Pons (tissue), 1 donor: Measurements from ENCODE around the gene EEA1.
"Not testable (repeated sequence)": the region's sequence is repeated elsewhere in the genome, so short reads cannot be mapped to it uniquely, and the experiment has no call there.

ENCODE experiments used
- DNase-seq: peaks from one replicate; pipeline ENCODE4 v3.0.0-alpha.2; 2016; ENCODE audit warnings: low spot score

Gene EEA1

DNA sequence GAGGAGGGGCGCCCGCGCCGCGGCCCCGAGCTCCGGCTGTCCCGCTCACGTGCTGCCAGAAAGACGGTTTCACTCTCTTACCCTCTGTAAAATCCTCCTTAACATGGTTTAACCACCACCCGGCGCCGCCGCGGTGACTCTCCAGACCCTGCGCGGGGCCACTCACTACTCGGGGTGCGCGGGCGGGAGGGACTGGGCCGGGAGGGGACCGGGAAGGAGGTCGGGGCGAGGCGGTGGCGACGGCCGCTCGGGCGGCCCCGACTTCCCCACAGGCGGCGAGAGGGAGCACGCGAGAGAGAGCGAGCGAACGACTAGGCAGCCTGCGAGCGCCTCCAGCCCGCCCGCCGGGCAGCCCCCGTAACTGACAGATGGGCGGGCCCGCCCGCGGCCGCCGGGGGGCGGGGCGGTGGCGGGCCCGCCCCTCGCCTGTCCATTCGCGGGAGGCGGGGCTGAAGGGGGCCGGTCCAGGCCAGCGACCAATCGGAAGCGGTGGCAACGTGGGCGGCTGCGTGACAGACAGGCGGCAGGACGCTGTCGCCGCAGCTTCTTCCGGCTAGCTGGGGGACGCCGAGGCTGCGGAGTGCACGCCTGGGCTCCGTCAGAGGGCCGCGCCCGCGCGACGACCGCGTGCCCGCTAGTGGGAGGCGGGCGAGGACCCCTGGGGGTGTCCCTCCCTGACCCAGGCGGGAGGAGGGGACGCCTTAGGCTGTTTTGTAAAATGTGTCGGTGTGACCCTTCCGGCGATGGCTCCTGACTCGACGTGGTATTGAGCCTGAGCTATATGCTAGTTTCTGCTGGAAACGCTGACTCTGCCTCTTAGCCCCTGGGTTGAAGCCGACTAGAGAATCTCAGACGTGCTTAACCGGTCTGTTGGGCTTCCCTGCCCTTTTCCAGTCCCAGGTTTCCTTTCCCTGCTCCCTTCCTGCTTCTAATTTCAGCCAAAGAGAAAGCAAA lies at the start of gene EEA1:
Gene EEA1 (minus strand): TSS at position 334 of the 954 bp plus-strand sequence. CDS start 229 bp downstream, at position 105.
- peak; percentile 96 for DNase-seq

DNA sequence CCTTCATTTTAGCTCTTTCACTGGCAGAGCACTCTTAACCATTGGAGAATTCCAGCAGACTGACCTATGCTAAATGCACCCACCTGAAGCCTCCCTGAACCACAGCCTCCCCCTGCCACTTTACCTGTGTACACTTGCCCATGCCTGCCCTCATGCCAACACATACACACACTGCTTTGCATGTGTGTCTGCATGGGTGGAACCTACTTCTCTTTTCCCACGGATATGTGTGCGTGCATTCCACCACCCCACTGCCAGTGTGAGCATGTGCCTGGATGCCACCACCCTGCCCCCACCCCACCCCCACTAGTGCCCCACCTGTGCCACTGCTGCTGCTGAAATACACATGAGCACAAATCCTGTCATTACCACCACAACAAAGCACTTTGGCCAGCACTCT lies 49.5 kb upstream of the EEA1 start:
- DNase-seq: no peak

DNA sequence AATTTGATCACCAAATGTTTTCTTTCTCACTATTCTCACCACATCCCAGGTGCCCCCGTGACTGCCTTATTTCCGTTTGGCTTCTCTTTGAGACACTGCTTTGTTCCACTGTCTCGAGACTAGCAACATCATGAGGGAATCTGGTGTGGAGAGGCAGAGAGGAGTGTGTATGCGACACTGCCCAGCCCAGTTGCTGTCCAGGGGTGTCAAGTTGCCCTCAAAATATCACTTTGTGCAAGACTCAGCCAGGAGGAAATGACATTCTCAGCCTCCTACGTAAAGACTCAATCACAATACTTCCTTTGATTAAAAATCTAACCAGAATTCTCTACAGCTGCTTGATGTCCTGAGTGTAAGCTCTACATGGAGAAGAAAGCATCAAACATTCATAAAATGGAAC lies 48.2 kb upstream of the EEA1 start:
- DNase-seq: no peak

DNA sequence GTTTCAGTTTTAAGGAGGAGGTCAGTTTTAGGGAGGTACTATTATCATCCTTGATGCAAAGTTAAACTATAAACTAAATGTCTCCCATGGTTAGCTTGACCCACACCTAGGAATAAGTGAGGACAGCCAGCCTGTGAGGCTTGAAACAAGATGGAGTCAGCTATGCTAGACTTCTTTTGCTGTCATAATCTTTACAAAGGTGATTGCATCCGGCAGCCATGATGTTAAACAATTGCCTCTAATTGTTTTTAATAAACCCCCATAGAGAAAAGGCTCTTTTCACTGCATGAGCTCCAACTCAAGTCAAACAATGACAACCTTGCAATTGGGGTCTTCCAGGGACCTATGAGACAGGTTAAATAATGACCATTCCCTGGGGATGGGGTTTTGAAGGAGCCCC lies 45.7 kb upstream of the EEA1 start:
- DNase-seq: no peak

DNA sequence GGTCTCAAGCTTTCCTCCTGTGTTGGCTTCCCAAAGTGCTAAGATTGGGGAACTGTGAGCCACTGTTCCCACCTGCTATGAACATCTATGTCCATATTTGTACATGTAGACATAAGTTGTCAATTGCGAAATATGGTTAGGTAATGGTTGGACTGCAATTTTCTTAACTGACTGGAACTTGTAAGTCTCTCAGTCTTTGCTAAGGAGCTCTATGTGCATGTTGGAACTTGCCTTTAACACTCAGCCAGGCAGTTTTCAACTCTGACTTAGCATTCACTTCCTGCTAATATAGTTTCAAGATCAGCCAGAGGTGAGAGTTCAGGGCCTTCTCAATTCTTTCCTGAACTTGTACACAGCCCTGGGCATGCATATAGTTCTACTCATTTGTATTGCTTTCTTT lies 44.5 kb upstream of the EEA1 start:
- no peak for DNase-seq

DNA sequence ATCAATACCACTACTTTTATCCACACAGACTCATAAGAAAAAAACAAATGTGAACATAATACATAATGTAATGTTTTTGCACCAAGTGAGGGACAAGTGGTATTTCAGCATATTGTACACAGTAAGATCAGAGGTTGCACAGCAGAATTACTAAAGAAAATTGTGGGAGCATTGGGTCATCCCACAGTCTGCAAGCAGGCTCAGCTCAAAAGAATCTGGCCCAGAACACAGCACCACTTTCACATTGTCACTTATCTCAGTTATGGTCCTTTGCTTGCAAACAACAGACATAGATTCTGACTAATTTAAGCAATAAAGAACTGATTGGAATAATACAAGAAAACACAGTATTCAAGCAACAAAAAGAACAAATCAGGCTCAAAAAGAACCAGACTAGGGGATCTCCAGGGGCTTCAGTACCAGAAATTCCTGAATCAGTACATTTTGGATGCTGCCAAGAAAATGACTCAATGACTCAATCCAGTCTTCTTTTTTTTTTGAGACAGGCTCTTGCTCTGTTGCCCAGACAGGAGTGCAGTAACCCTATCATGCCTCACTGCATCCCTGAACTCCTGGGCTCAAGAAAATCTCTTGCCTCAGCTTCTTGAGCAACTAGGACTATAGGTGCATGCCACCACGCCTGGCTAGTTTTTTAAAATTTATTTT lies 42.9 kb upstream of the EEA1 start:
- no peak for DNase-seq

DNA sequence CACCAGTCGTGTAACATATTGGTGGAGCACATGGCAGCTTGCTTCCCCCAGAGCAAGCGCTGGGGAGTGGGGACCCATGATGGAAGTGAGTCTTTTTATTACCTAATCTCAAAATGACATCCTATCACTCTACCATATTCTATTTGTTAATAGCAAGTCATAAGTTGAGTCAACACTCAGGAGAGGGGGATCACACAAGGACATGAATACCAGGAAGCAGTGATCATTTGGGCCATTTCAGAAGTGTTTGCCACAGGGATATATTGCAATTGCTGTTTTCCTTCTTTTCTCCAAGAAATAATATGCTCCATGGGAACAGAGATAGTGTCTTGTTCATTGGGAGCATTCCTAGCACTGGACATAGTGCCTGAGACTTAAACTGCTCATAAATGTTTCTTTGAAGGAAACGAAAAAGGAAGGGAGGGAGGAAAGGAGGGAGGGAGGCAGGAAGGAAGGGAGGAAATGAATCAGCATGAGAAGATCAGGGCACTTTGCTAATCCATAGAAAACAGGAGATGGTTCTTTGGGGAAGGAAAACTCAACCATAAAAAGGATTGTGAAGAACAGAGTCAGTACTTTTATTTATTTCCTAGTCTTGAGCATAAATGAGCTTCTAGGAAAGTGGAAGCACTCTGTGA lies 39.2 kb upstream of the EEA1 start:
- no peak for DNase-seq

DNA sequence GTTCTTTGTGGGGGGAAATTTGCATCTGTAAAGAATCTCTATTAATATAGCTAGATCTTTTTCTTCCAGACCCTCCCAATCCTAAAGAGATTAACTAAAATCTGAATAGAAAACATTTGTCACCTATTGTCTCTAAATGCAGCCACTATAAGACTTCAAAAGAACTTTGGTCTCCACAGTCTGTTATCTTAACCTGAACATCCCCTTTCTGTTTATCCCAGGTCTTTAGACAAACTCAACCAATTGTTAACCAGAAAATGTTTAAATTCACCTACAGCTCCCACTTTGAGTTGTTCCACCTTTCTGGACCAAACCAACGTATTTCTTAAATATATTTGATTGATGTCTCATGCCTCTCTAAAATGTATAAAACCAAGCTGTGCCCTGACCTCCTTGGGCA lies 35.3 kb upstream of the EEA1 start:
- not testable (repeated sequence) for DNase-seq

DNA sequence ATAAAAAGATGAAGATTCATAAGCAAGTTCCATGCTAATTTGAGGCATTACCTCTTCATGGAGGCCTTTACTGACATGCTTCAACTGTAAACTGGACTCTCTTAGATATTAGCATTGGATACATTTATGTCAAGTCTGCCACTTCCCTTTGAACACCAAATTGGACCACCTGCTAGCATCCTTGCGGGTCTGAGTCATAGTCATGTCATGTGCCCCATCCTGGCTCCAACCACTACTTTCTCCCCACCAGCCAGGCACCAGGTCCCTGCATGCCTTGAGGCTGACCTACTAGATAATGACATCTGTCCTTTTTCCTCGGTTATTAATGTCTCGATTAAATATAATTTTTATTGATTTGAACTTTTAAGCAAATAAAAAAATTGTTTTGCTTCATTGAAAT lies 32.9 kb upstream of the EEA1 start:
- DNase-seq: no peak

DNA sequence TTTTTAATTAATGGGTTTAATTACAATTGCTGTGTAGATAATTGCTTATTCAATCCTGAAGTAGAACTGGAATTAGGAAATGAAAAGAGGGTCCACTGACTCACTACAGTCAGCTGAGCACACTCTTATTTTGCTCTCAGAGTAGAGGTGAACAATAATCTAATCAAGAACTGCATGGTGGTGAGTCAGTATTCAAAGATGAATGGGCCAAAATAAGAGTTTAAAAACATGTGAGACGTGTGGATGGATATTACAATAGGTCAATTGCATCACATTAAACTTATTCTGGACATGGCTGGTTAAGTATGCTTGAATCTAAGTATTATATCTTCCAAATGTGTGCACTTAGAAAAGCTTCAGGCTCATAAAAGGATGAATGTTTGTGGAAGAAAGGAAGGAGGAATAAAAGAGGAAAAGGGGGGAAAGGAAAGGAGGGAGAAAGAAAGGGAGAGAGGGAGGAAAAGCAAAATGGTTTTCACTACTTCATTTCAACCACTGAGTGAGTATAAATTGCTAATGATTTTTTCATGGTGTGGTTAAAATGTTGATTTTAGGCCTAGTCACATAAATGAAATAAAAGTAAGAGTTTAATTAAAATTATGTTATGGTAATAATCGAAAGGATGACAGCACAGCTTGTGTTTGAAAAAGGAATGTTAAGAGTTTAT lies 27.0 kb upstream of the EEA1 start:
- DNase-seq: no peak

DNA sequence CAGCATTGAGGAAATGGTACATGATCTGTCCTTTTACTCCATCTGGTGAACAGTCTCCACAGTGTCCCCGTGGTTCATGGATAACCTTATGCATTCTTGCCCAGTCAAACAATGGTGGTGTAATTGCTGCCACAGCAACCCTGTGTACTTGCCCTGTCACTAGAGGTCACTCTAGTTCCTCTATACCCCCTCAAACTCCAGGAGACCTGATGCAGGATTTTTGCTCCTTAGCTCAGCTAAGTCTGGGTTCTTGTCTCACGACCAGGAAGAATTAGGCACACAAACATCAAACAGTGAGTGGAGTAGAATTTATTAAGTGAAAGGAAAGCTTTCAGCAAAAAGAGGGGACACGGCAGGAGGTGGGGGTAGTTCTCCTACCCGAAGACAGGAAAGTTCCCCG lies 24.7 kb upstream of the EEA1 start:
- DNase-seq: no peak

DNA sequence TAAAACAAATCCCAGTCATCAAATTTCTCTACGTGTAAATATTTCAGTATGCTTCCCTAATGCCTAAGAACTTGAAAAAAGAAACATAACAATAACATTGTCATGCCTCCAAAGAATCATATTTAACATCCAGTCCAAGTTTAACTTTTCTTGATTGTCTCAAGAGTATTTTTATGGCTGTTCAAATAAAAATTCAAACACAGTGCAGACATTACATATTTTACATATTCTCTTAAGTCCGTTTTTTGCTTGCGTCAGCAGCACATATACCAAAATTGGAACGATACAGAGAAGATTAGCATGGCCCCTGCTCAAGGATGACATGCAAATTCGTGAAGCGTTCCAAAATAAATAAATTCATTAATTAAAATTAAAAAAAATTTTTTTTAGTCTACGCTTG lies 23.3 kb upstream of the EEA1 start:
- DNase-seq: no peak

DNA sequence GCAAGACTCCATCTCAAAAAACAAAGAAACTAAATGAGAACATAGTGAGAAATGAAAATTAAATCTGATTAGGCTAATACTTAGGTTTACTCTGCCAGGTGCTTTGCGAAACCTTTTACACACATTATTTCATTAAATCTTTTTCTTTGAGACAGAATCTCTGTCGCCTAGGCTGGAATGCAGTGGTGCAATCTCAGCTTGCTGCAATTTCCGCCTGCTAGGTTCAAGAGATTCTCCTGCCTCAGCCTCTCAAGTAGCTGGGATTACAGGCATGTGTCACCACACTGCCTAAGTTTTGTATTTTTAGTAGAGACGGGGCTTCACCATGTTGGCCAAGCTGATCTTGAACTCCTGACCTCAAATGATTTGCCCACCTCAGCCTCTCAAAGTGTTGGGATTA lies 21.9 kb upstream of the EEA1 start:
- DNase-seq: no peak

DNA sequence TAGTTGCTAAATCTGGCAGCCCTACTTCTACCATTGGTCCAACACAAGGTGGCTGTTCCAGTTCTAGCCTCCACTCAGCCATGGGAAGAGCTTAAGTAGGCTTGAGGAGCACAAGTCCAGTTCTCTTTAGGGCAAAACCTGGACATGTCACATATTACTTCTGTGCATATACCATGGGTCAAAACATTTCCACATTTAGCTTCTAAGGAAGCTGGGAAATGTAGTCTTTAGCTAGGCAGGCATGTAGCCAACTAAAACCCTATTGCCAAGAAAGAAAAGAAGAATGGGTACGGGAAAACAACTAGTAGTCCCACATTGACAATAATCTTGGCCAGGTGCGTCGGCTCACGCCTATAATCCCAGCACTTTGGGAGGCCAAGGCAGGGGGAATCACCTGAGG lies 20.9 kb upstream of the EEA1 start:
- DNase-seq: no peak

DNA sequence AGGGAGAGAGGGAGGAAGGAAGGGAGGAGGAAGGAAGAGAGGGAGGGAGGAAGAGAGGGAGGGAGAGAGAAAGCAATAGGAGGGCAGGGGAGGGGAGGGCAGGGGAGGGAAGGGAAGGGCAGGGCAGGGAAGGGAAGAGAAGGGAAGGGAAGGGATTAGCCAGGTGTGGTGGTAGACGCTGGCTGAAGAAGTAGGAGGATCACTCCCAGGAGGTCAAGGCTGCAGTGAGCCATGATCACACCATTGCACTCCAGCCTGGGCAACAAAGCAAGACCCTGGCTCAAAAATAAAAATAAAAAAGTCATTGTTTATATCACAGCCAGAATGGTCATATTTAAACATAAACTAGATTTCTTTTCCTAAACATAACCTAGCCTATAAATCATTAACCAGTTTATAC lies 20.4 kb upstream of the EEA1 start:
- DNase-seq: no peak

DNA sequence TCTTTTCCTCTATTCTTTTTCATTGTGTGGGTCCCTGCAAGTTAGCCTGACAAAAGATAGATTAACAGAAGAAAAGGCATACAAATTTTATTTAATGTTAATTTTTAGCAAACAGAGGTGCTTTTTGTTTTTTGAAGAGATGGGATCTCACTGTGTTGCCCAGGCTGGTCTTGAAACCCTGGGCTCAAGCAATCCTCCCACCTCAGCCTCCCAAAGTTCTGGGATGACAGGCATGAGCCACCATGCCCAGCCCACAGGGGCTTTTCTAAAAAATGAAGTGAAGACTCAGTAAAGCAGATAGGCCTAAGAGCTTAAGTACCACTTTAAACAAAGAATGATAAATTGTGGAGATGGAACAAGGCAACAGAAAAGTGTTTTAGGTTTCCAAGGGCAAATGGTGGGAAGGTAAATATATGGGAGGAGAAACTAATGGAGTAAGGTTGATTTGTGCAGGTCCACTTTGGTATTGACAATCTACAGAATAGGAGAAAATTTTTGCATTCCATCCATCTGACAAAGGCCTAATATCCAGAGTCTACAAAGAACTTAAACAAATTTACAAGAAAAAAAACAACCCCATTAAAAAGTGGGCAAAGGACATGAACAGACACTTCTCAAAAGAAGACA lies 18.6 kb upstream of the EEA1 start:
- no peak for DNase-seq

DNA sequence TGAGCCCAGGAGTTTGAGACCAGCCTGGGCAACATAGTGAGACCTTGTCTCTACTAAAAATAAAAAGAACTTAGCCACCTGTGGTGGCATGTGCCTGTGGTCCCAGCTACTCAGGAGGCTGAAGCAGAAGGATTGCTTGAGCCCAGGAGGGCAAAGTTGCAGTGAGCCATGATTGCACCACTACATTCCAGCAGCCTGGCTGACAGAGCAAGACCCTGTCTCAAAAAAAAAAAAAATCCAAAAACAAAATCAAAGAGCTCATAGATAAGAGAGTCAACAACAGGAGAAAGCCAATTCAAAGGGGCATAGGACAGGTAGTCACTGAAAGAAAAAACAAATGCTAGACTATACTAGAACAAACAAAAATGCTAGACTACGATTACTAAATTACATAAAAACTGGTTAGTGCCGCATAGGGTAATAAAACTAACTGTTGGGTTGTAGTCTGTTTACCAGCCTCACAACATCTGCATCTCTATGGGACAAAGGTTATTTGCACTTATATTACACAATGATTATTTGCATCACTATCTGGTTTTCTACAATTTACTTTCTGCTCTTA lies 16.6 kb upstream of the EEA1 start:
- DNase-seq: no peak

DNA sequence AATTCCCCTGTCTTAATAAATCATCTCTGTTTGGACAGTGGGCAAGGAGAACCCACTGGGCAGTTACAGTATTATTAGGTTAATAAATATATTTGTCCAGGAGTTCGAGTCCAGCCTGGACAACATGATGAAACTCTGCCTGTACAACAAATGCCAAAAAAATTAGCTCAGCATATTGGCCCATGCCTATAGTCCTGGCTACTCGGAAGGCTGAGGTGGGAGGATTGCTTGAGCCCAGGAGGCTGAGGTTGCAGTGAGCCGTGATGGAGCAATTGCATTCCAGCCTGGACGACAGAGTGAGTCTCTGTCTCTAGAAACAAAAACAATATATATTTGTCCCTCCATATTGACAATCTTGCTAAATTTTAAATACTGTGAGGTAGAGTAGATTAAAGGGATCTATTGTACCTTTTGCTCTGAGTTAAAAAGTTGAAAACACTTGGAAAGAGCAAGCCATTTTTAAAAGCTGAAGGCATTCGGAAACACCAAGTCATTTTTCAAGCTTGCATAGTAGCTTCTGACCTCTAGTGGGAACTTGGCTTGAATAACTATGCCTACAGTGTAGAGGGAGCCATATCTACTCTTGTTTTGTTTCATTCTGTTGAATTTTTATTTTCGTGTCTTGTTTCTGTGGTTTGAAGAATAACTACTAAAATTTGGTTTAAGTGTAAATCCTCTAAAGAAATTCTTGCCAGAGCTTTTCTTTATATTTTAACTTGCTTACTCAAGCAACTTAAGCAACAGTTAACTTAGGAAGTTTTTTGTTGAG lies 14.6 kb upstream of the EEA1 start:
- DNase-seq: no peak

DNA sequence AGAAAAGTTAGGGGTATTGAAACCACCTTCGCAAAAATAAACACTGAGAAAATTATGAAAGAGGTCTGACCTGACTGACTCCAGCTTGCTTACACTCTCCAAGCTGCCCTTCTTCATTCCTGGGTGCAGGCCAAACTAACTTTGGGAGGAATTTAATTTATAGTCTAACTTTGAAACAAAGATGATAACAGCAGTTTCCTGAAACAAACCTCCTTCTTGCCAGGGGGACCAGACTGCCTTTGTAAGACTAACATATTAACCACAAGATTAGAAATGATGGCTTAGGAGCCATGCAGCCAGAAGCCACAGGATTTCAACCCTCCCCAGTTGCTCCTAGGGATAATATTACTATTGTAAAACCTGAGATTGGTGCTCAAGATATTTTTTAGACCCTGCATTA lies 13.8 kb upstream of the EEA1 start:
- no peak for DNase-seq

DNA sequence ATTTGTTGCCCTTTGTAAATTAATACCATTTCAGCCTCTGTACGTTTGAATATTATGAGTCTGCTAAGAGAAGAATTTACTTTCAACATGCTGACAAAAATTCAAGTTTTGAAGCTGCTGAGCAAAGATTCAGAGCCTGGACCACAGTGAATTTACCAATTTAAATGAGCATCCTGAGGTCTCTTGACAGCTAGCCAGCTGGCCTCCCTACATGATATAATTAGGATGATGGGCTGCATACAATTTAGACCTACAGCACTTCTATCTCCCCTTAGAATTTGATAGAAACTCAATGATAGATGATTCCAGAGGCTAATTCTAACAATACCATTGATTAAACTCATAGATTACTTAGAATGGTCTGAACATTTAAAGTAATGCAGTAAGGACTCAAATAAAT lies 10.0 kb upstream of the EEA1 start:
- no peak for DNase-seq

DNA sequence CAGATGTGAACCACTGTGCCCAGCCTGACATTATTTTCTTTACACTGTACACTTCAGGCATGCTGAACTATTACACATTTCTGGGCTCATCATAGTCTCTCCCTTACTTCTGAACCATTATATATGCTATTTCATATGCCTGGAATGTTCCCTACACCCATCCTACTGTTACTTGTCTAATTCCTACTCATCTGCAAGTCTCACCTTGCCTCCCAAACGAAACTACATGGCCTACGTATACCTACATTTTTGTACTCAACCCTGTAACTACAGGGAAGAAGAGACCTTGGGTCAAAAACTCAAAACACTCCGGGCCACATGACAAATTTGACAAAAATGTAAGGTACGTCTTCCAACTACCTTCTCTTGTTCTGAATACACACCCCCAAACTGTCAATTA lies 9.5 kb upstream of the EEA1 start:
- DNase-seq: no peak
